CD4-positive, alpha-beta T cell treated with Interferon alpha-2 for 1 hour (primary cell): Measurements from ENCODE around the gene PTPRN2.

Source experiments
- DNase-seq, 2 donors: peaks; one replicate each; pipeline ENCODE4 v3.0.0-alpha.2; 2020 to 2022

The PTPRN2 gene

DNA sequence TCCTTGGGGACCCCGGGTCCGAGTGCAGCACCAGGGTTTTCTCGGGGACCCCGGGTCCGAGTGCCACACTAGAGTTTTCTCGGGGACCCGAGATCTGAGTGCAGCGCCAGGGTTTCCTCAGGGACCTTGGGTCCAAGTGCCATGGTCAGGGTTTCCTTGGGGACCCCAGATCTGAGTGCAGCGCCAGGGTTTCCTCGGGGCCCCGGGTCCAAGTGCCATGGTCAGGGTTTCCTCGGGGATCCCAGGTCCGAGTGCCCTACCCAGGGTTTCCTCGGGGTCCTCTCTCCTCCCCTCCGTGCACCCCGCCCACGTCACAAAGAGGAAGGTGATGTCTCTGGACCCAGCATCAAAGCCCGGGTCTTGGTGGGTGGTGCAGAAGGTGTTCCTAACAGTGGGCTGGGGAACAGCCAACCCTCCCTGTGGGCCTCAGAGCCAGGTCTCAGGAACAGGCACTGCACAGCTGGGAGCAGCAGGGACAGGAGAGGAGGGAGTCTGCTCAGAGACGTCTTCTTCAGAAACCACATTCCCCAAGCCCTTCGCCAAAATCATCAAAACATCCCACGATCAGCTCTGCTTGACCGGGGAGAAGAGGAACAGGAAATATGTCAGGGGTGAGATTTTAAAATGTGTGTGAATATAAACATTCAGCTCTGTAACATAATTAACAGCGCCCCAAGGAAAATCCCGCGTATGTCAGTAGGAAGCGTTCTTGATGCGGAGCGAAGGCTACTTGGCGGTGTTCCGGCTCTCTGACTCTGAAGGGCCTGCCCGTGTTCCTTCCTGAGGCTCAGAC lies 710.1 kb downstream of the PTPRN2 start:
- no peak for DNase-seq

DNA sequence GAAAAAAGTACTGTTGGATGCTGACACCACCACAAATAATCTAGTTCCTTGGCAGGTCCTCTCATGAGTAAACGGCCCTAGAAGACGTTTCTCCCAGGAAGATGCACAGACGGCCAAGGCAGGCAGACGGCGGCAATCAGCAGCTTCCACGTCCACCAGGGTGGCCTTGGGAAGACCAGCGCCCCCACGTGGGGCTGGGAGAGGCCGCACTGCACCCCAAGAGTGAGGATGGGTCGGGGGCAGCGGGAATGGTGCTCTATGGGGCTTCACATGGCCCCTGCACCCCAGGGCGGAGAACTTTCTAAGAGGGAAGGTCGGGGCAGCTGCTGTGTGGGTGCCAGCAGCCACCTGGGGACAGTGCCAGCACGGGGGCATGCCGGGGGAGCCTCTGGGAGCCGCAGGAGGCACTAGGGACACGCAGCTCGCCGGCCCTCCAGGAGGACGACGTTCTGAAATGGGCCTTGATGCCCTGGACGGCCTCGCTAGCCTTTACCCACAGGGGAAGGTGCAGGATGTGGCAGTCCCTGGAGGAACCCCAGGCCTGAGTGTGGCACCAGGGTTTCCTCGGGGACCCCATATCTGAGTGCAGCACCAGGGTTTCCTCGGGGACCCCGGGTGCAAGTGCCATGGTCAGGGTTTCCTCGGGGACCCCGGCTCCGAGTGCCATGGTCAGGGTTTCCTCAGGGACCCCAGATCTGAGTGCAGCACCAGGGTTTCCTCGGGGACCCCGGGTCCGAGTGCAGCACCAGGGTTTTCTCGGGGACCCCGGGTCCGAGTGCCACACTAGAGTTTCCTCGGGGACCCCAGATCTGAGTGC lies 710.9 kb downstream of the PTPRN2 start:
- no peak for DNase-seq

DNA sequence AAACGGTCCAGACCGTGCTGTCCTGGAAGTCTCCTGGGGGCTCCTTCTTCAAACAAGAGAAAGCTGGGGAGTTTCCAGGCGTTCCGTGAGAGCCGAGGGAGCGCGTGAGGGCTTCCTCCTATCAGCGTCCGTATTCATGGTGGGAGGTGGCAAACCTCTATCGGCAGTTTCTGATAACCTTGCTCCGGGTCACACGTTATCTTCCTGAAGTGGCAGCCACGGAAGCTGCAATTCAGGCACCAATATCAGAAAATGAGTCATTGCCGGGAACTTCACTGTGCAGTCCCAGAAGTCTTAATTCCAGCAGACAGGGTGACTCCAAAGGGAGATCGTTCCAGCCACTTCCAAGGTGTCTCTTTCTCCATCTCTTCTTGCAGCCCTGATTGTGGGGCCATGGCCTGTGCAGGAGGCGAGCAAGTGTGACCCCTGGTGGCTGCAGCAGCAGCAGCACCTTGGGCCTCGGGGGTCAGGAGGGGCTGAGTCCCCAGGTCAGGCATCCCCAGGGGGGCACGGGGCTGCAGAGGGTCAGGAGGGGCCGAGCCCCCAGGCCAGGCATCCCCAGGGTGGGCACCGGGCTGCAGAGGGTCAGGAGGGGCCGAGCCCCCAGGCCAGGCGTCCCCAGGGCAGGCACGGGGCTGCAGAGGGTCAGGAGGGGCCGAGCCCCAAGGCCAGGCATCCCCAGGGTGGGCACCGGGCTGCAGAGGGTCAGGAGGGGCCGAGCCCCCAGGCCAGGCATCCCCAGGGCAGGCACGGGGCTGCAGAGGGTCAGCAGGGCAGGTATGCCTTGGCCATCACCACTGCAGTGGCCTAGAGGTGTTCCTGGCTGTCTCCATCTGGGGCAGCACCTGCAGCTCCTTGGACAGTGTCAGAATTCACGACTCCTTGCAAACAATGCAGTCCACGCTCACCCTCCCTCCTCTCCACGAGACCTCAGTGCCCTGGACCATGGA lies 712.1 kb downstream of the PTPRN2 start:
- peak; percentile 30 to 56 for DNase-seq

DNA sequence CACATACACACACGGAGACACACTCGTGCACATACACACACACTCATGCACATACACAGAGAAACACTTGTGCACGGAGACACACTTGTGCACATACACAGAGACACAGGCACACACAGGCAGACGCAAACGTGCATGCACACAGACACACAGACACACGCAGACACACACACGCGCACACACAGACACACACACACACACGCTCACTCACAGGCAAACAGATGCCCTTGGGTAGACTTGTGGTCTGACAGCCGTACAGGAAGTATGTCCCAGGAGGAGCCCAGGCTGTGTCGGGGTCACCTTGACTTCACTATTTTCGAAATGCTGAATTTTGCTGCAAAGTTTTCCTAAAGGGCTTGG lies 712.8 kb downstream of the PTPRN2 start:
- peak in 1 of 2 donors; percentile 28 for DNase-seq

DNA sequence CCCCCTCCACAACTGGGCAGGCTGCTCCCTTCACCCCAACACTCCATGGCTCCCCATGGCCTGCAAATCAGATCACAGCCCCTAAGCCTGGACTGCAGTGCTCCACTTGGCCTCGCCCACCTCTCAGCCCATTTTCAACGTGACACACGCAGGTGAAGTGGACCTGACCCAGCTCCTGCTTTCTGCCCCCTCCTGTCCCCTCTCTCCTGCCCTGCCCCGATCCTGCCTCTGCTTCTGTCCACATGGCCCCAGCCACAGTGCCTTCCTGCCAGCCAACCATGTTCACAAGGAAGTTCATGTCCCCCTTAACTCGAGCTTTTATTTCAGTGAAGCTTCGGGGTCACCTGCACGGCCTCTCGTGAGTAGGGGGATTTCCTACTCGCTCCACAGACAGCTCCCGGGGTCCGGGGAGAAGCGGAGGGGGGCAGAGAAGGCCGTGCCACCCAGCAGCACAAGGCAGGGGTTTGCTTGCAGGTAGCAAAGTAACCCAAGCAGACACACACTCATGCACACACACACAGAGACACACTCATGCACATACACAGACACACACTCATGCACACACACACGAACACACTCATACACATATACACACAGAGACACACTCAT lies 713.3 kb downstream of the PTPRN2 start:
- DNase-seq = no peak

DNA sequence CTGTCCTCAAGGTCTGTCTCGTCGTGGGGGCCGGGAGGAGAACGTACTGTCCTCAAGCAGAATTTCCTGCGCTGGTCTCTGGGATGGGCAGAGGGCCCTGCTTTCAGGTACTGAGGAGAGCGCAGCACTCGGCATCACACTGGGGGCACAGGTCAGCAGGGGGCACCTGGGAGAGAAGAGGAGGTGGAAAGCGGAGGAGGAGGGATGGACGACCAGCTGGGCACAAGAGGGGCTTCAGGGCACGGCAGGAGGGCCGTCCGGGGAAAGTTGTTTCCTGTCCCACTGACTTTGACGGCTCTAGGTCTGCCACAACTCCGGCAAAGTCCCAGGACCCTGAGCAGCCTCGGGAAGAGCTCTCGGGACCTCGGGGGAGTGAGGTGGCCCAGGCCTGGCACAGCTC lies 714.0 kb downstream of the PTPRN2 start:
- DNase-seq = no peak

DNA sequence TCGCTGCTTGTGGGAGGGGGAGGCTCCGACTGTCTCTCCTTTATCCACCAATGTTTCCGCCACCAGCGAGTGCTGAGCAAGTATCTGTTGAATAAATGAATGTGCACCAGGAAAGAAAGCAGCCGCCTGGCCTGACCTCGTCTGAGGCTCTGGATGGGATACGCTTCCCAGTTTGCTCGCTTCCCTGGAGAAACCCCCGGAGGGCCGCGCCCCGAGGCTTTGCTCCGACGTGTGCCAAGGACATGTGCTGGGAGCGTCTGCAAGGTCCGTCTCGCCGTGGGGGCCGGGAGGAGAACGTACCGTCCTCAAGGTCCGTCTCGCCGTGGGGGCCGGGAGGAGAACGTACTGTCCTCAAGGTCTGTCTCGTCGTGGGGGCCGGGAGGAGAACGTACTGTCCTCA lies 714.4 kb downstream of the PTPRN2 start:
- DNase-seq = no peak

DNA sequence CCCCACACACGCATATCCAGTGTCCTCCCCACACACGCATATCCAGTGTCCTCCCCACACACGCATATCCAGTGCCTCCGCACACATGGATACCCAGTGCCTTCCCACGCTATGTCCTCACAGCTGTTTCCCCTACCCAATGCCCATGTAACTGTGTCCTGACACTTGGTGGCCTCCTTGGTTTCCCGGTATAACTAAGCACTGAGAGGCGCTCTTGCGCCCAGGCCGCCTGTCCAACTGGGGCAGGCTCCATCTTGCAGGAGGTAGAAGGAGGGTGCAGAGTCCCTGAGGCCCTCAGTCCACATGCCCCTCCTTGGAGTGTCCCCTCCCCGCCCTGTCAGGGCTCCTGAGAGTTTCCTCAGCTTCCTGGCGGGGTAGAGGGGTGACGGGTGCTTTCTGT lies 715.2 kb downstream of the PTPRN2 start:
- no peak for DNase-seq

DNA sequence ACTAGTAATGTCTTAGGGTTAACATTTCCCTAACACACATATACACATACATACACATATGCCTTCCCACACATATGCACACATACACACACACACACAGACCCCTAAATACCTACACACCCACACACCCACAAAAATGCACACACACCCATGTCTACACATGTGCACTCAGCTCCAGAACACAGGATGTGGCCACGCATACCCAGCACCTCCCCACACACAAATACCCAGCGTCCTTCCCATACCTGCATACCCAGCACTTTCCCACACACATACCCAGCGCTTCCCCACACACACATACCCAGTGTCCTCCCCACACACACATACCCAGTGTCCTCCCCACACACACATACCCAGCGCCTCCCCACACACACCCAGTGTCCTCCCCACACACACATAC lies 715.9 kb downstream of the PTPRN2 start:
- DNase-seq = no peak

DNA sequence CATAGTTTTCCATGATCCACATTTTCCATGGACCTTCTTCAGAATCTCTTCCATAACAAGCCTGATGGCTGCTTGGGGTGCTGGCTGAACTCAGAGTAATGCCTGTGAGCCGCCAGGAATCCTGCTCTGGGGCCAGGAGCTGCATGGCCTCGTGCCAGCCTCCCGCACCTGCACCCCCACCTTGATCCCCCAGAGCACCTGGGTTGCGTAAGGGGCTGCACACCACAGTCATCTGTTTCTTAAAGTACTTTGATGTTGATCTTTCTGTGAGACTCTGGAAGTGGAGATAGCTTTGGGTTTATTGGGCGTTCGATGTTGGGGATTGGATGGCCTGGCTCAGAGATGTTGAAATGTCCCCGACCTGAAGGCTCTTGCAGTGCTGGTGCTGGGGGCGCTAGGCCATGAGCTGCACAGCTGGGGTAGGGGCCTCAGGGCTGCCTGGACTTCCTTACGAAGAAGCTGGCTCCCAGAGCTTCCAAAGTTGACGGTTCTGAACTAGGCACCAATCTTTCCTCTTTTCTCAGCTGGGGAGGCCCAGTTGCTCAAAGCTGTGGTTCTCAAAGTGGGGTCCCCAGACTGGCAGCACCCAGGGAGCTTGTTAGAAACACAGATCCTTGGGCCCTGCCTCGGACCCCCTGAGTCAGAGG lies 716.9 kb downstream of the PTPRN2 start:
- DNase-seq = no peak

DNA sequence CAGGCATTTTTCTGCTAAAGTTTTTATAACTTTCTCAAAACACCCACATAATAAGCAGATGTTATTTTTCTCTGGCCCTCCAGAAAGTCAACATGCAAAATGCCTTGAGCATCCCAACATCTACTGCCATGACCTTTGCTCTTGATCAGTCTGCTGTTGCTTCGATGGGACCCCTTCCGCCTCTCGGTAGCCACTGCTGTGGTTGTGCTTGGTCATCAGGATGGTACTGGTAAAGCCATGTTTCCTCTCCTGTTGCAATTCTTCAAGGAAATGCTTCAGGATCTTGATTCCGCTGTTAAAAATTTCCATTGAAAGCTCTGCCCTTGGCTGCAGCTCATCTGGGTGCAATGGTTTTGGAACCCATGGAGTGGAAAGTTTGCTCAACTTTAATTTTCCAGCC lies 717.8 kb downstream of the PTPRN2 start:
- DNase-seq = no peak

DNA sequence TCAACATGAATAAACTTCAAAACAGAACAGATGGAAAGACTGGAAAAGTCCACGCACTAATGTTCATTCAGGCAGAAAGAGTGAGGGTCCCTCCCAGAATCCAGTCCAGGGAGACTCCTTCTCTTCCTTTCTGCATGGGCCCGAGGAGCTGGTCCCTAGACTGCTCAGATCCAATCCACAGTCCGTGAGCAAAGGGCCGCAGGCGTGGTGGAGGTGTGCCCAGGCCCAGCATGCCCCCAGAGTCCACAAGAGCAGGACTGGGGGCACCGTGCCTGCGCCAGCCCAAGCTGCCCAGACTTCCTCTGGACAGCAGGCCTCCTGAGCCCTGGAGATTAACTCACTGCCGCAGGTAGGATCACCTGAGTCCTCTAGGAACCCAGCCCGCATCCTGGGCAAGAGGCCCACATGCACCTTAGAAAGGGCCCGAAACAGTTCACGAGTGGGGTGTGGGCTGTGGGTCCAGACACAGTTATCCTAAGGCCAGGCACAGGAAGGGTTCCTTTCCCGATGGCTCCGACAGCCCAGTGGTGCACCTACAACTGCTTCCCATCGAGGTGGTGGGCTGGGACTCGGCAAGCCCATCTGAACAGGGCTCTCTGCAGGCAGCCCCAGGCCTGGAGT lies 719.8 kb downstream of the PTPRN2 start:
- DNase-seq = no peak

DNA sequence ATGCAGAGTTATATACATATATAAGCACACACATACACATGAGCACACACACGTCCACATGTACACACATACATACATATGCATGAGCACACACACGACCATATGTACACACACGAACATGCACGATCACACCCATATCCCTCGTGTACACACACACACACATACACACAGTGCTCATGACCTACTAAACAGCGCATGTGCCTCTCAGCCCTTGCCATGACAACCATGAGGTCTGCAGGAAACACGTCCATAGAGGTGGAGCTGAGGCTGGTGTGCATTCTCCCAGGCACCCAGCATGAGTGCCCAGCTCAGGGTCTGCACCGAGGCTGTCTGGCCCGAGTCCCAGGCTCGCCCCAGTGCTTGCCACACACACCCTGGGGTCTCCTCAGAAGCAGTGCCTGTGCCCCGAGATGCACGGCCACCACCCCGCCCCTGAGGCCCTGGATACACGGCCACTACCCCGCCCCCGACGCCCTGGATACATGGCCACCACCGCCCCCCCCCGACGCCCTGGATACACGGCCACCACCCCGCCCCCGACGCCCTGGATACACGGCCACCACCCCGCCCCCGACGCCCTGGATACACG lies 721.2 kb downstream of the PTPRN2 start:
- DNase-seq = no peak

DNA sequence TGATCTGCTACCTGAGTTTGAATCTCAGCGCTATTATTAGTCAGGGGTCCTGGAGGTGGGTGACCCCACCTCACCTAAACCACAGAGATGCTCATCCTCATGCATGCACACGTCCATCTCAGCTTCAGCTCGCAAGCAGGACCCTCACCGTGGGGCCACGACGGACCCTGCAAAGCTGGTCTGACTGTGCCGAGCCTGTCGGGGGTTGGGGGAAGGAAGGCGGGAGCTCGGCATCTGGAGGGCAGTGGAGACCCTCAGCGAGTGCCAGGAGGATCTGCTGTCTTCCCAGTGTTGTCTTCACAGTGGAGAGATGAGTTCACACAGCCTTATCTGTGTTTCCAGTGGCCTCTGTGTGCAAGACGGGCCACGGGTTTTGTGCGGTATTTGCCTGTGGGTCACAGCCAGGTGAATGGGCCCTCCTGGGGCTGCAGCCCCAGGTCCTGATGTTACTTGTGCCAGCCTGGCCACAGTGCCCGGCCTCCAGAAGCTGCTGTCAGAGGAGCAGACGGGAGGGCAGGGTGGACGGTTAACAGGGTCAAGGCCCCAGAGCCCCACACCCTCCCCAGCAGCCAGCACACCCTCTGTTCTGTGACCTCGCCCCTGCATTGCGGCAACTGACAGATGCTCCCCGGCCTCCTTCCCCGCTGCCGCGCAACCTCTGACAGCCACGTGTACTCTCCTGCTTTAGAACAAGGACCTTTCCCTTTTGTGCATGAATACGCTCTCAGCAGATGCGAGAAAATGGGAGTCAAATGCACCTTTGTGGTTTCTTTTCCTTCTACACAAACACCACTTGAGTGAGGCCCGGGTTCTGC lies 722.1 kb downstream of the PTPRN2 start:
- DNase-seq = no peak

DNA sequence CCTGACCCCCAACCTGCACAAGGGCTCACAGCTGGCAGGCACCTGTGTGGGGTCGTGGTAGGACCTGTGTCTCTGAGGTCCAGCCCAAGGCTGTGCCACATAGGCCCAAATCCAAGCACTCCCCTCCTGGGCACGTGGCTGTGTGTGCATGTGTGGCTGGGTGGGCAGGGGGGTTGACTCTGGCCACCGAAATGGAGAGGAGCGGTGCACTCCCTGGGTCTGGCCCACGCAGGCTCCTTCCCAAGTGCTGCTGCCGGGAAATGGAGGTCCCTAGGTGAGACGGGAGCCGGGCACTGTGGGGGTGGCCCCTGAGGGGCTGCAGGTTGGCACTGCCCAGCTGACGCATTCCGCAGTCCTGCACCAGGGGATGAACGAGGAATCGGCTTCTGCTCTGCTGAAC lies 722.7 kb downstream of the PTPRN2 start:
- no peak for DNase-seq

DNA sequence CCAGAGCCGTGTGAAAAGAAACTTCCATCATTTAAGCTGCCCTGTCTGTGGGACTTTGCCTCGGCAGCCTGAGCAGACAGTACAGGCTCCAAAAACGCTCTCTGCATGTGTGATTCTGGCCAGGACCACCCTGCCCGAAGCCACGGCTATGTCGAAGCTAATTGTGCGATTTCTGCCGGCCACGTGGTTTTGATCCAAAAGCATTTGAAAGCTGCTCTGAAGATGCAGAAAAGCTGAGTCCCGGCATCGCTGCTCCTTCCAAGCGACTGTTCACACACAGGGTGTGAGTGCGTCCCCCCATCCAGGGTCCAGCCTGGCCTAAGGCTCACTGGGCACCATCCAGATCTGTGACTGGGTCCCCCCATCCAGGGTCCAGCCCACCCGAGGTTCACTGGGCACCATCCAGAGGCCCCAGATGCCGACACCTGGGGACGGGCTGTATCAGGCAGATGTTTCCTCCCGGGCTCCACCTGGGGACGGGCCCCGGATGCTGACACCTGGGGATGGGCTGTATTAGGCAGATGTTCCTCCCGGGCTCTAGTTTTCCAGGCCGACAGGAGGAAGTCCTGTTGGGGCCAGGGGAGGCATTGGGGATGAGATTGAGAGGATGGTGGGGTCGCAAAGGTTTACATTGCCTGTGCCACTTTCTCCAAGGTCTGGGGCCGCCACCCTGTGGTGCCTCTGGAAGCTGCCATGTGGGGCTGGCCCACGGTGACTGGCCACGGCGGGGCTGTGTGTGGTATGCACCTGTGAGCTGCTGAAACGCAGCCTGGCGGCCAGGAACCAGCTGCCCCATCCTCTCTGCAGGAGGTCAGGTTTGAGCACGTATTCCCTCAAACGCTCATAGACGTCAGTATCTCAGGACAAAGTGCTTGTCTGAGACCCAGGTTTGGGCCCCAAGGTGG lies 723.5 kb downstream of the PTPRN2 start:
- DNase-seq = no peak

DNA sequence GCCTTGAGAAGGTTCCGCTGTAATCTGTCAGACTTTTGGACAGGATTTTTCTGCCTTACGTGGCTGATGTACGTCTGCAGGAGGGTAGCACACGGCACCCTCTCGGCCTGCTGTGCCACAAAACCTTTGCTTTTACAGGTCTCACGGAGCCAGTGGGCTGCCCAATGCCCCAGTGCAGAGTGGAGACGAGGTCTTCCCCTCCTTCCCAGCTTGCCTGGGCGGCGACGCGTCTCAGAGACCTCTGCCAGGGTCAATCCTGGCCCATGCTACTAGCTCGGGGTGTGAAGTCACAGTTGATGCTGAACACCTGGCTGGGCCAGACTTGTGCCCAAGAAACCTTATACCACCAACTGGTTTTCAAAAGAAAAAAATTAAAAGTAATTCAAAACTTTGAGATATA lies 724.4 kb downstream of the PTPRN2 start:
- DNase-seq = no peak

DNA sequence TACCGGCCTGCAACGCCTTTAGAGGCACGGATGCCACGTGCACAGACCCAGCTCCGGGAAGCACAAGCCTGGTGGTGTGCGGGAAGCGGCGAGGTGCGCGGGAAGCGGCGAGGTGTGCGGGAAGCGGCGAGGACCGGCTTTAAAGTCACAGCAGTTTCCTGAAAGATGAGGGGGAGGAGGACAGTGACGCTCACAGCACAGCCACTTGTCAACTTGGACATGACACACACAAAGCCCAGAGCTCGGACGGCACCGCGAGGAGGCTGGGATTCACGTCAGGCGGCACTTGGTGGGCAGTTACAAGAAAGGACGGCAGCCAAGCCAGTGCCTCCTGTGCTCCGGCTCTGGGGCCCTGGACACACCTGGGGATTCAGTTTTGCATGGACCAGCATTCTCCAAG lies 724.9 kb downstream of the PTPRN2 start:
- no peak for DNase-seq

DNA sequence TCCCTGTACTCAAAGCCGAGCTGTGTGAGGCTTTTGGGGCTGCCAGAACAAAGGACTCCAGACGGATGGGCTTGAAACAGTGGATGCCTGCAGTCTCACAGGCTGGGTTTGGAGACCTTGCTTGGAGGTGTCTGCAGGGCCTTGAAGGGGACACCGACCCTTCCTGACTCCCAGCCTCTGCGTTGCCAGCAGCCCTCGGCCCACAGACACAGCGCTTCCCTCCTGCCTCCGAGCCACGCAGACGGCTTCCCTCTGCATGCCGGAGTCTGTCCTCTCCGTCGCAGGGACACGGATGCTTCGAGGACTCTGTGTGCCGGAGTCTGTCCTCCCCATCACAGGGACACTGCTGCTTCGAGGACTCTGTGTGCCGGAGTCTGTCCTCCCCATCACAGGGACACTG lies 726.1 kb downstream of the PTPRN2 start:
- no peak for DNase-seq
